Natural killer cell (primary cell): ENCODE measurements around the gene SUSD3. TPM values are rescaled to one million over a fixed set of nuclear protein-coding genes. Genes with fewer than 3 reads are reported as not detected.
A peak's percentile ranks its signal among the peaks of the same experiment; 100 is the strongest.

Experiments
- ATAC-seq, 3 donors: fragments of 150-1000 bp in 2 of 3; fragments of 200-7000 bp in 1 of 3; cut with Tn5 transposase; 1 replicate in 1 of 3; 2 replicates in 2 of 3; pipeline ENCODE4 v1.10.0; 2021; ENCODE audit warnings: mild to moderate bottlenecking in 2 of 3, moderate library complexity in 2 of 3
- DNase-seq, 2 donors: peaks; one replicate each; pipeline versions ENCODE4 v3.0.0 to v3.0.0-alpha.2; 2013 to 2021; ENCODE audit warnings: mixed read lengths in 1 of 2
- H3K27ac ChIP-seq: one replicate; pipeline ENCODE4 v1.5.1; 2013; ENCODE audit warnings: mild to moderate bottlenecking, low read length
- H3K27me3 ChIP-seq: one replicate; pipeline ENCODE4 v1.6.1; 2013; ENCODE audit warnings: low read length; ENCODE audit not compliant: control insufficient read depth, insufficient read depth
- H3K36me3 ChIP-seq: one replicate; pipeline ENCODE4 v1.6.1; 2013; ENCODE audit warnings: low read length; ENCODE audit not compliant: control insufficient read depth, insufficient read depth
- H3K4me1 ChIP-seq: one replicate; pipeline ENCODE4 v1.6.1; 2013; ENCODE audit warnings: low read length; ENCODE audit not compliant: control insufficient read depth, insufficient read depth
- H3K4me3 ChIP-seq: one replicate; pipeline ENCODE4 v1.5.1; 2013; ENCODE audit warnings: low read length
- H3K9me3 ChIP-seq: one replicate; pipeline ENCODE4 v1.6.1; 2013; ENCODE audit warnings: low read length; ENCODE audit not compliant: control insufficient read depth, insufficient read depth
- H3K27ac Mint-ChIP-seq, 2 donors: one replicate each; pipeline ENCODE4 v1.8.0; 2022; ENCODE audit warnings: mild to moderate bottlenecking in 2 of 2, mixed read lengths in 2 of 2, moderate library complexity in 1 of 2
- H3K27me3 Mint-ChIP-seq, 2 donors: one replicate each; pipeline ENCODE4 v1.8.0; 2022; ENCODE audit warnings: low read depth in 2 of 2, mixed read lengths in 2 of 2
- H3K36me3 Mint-ChIP-seq: one replicate; pipeline ENCODE4 v1.8.0; 2022; ENCODE audit warnings: mixed read lengths
- H3K4me1 Mint-ChIP-seq, 2 donors: one replicate each; pipeline ENCODE4 v1.8.0; 2022; ENCODE audit warnings: mixed read lengths in 2 of 2
- H3K4me3 Mint-ChIP-seq: one replicate; pipeline ENCODE4 v1.8.0; 2022; ENCODE audit warnings: mild to moderate bottlenecking, moderate library complexity, mixed read lengths
- H3K9me3 Mint-ChIP-seq, 2 donors: one replicate each; pipeline ENCODE4 v1.8.0; 2022; ENCODE audit warnings: mixed read lengths in 2 of 2
- WGBS: methylation state at CpG from one replicate; pipeline ENCODE4 v1.1.7; 2013; ENCODE audit warnings: missing lambda C conversion rate; ENCODE audit not compliant: insufficient coverage; 5-methylcytosine and 5-hydroxymethylcytosine counted together
- intact Hi-C: fragments of 100-400 bp; cut with micrococcal nuclease; formaldehyde crosslinking; loops from one replicate; pipeline ENCODE4 v1.14.2; 2022
- total RNA-seq, 4 donors: library from RNA; stranded (reverse); fragments of 120-200 nt in 1 of 4; gene quantifications; one replicate each; pipeline versions ENCODE4 v1.2.3 to v1.2.4, GENCODE V29; 2013 to 2022
- TF ChIP-seq, protein P1 (sequence below): fragments of 200-600 bp; IDR thresholded peaks from one replicate; pipeline ENCODE4 v1.8.0; 2022; ENCODE audit warnings: antibody characterized with exemption

SUSD3 gene
- total RNA-seq, 3 donors from 2014 or later (not counting 1 experiment from before 2014, with no cell fraction given), result 1.2 to 2.1 (median 1.8) TPM

GRCh38 chr9:93134015-93134739, 75.7 kb downstream of the SUSD3 start, which contains the start of gene NINJ1:
Gene NINJ1, minus strand, starts transcription at chr9:93134251. Its CDS starts 34 bp downstream, at chr9:93134217.
- H3K4me1 ChIP-seq, result peaks cover 46% of the 10 kb centered on the region
- H3K27me3 Mint-ChIP-seq, result peaks cover 0 to 5% of the 10 kb centered on the region in 2 donors
- no peaks in the 10 kb centered on the region for H3K9me3 Mint-ChIP-seq
- peak within 1 kb of the TSS; percentile 90 to 97 for H3K27ac Mint-ChIP-seq
- intact Hi-C loops, result loop anchor here (5.0 to 10.0 kb wide), 2 partner anchors 37 to 321 kb away; partner anchors contain the start of genes CARD19, FAM120A and FAM120AOS
- no peaks in the 10 kb centered on the region for H3K36me3 ChIP-seq
- H3K36me3 Mint-ChIP-seq, result no peaks in the 10 kb centered on the region
- peaks cover 3% of the 10 kb centered on the region for H3K9me3 ChIP-seq
- TF ChIP-seq, protein P1, sequence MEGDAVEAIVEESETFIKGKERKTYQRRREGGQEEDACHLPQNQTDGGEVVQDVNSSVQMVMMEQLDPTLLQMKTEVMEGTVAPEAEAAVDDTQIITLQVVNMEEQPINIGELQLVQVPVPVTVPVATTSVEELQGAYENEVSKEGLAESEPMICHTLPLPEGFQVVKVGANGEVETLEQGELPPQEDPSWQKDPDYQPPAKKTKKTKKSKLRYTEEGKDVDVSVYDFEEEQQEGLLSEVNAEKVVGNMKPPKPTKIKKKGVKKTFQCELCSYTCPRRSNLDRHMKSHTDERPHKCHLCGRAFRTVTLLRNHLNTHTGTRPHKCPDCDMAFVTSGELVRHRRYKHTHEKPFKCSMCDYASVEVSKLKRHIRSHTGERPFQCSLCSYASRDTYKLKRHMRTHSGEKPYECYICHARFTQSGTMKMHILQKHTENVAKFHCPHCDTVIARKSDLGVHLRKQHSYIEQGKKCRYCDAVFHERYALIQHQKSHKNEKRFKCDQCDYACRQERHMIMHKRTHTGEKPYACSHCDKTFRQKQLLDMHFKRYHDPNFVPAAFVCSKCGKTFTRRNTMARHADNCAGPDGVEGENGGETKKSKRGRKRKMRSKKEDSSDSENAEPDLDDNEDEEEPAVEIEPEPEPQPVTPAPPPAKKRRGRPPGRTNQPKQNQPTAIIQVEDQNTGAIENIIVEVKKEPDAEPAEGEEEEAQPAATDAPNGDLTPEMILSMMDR, result no peak
- no peaks in the 10 kb centered on the region for H3K27me3 ChIP-seq
- WGBS, result under 1% methylated on average over 78 of the region's 78 CpGs
- H3K4me1 Mint-ChIP-seq, result peaks cover 27 to 31% of the 10 kb centered on the region in 2 donors
- H3K4me3 Mint-ChIP-seq, result peak within 1 kb of the TSS; percentile 88
- peak; percentile 82 to 97 for DNase-seq
- peak within 1 kb of the TSS; percentile 89 for H3K4me3 ChIP-seq
- peak; percentile 76 to 88 (median 79) for ATAC-seq
- H3K27ac ChIP-seq, result peak within 1 kb of the TSS; percentile 89

Other genes with a start within 250 kb of the SUSD3 start
- gene ZNF484, start 180.7 kb upstream of the SUSD3 start, total RNA-seq, result 10 to 100 TPM; 14.1 to 19.5 (median 16.2) TPM
- 100 to 1,000 TPM; 133 to 204 (median 193) TPM for gene FGD3, start 111.2 kb upstream of the SUSD3 start, total RNA-seq
- 10 to 100 TPM; 30.7 to 49.1 (median 42.6) TPM for gene CARD19, start 37.5 kb downstream of the SUSD3 start, total RNA-seq
- 100 to 1,000 TPM in 1 of 3 donors, 10 to 100 TPM in 2; 87.3 to 121 (median 93.8) TPM for gene NINJ1, start 75.5 kb downstream of the SUSD3 start, total RNA-seq
- gene WNK2, start 125.4 kb downstream of the SUSD3 start, total RNA-seq, result under 1 TPM in 1 of 3 donors, not detected in 2; 0.25 TPM